Measurements from ENCODE around the gene APOC4. TPM values are rescaled to one million over a fixed set of nuclear protein-coding genes. Genes with fewer than 3 reads are reported as not detected.

The APOC4 gene
- total RNA-seq, 1 experiment from 2014 or later = not detected

- H3K9me2 ChIP-seq (ENCODE audit: insufficient read depth) = no peaks in the 10 kb centered on the region
- CTCF ChIA-PET = no interaction called here
- BruUV-seq (replicated peaks) = no TSS peak
These were observed 17.7 kb downstream of the APOC4 start for GRCh38 chr19:44959691-44960090.

More at GRCh38 chr19:44959691-44960090, 17.7 kb downstream of the APOC4 start:
- TF ChIP-seq ZNF274 (IDR thresholded peaks at IDR 0.05; ENCODE audit: low read depth, low read length) (no peak), EZH2phosphoT487 (IDR thresholded peaks at IDR 0.05; ENCODE audit: borderline replicate concordance) (no peak), SIN3A (IDR thresholded peaks at IDR 0.05; ENCODE audit: low read depth) (no peak), MAX (IDR thresholded peaks at IDR 0.05) (no peak), SP1 (IDR thresholded peaks at IDR 0.05; ENCODE audit: low read depth) (no peak), POLR2A (IDR thresholded peaks at IDR 0.05; ENCODE audit: borderline replicate concordance, extremely low read depth, insufficient read depth, insufficient read length) (no peak), FOSL1 (IDR thresholded peaks at IDR 0.05; ENCODE audit: low read depth) (no peak), EGR1 (IDR thresholded peaks at IDR 0.05; ENCODE audit: low read depth) (no peak), ZFX (IDR thresholded peaks at IDR 0.05) (no peak), ZBTB33 (IDR thresholded peaks at IDR 0.05; ENCODE audit: extremely low read depth, insufficient replicate concordance, low read length) (no peak), REST (IDR thresholded peaks at IDR 0.05; ENCODE audit: low read depth) (no peak), SRF (IDR thresholded peaks at IDR 0.05; ENCODE audit: low read depth) (no peak), CEBPB (IDR thresholded peaks at IDR 0.05; ENCODE audit: low read depth) (no peak), ELF1 (IDR thresholded peaks at IDR 0.05; ENCODE audit: borderline replicate concordance, low read depth) (no peak), POLR2AphosphoS5 (IDR thresholded peaks at IDR 0.05; ENCODE audit: low read depth, low read length) (no peak), JUND (IDR thresholded peaks at IDR 0.05) (no peak), CTCF (IDR thresholded peaks at IDR 0.05 in 2 of 3, conservative IDR thresholded peaks at IDR 0.05 in 1 of 3; ENCODE audit: borderline replicate concordance in 1 of 3, insufficient read depth in 1 of 3, low read depth in 2 of 3, low read length in 2 of 3) (no peak), TCF7L2 (IDR thresholded peaks at IDR 0.05; ENCODE audit: borderline replicate concordance, extremely low read depth, insufficient read depth, insufficient read length) (no peak), RAD21 (IDR thresholded peaks at IDR 0.05; ENCODE audit: low read depth) (no peak), YY1 (IDR thresholded peaks at IDR 0.05; ENCODE audit: extremely low read depth, insufficient replicate concordance, low read depth, low read length) (no peak)
- Histone ChIP-seq H4K20me1 (ENCODE audit: insufficient read depth) (no peaks in the 10 kb centered on the region), H3K27me3 (ENCODE audit: insufficient read depth, low read length) (no peaks in the 10 kb centered on the region), H3K27ac (ENCODE audit: low read depth, low read length) (no peak overlapping the region), H3K9me3 (ENCODE audit: control insufficient read depth in 1 of 2, insufficient read depth in 1 of 2, low read depth in 1 of 2, low read length in 2 of 2) (no peaks in the 10 kb centered on the region), H3K4me3 (replicated peaks in 1 of 2; ENCODE audit: low read depth in 1 of 2, low read length in 2 of 2) (no peak overlapping the region), H2AFZ (ENCODE audit: low read depth, low read length, poor library complexity, severe bottlenecking) (no peak overlapping the region), H3K4me1 (ENCODE audit: control insufficient read depth in 1 of 2, insufficient read depth in 2 of 2, low read length in 2 of 2) (peaks cover 3 to 16% of the 10 kb centered on the region in 2 experiments; a peak in 3 of 4 replicates), H3K4me2 (ENCODE audit: low read length) (no peak overlapping the region), H3K79me2 (ENCODE audit: insufficient read depth, low read length) (peaks cover 73% of the 10 kb centered on the region), H3K9ac (ENCODE audit: low read length) (no peak overlapping the region), H3K36me3 (ENCODE audit: control insufficient read depth in 1 of 2, insufficient read depth in 2 of 2, low read length in 2 of 2) (peaks cover 12 to 18% of the 10 kb centered on the region in 2 experiments; a peak in 3 of 4 replicates)
- DNase-seq (ENCODE audit: low read depth, low spot score) (no peak), ATAC-seq (no peak)
- intact Hi-C loops (cut with micrococcal nuclease) = loop anchor here (10.0 kb wide), 1 partner anchor 375 kb away; no protein-coding TSS in a partner anchor
- RAD21 ChIA-PET (ENCODE audit: low non-redundant PET in 1 of 2, low total read pairs in 2 of 2, uncharacterized antibody in 2 of 2, unreplicated experiment in 2 of 2) = no interaction called here
- POLR2A ChIA-PET = interaction anchor here (0.6 kb wide), 1 partner anchor 42 kb away, joined by 3 read pairs; no protein-coding TSS in a partner anchor

Data from HCT116 (cell line).